HepG2 (cell line): ENCODE measurements around the gene TEX22. TPM values are rescaled to one million over a fixed set of nuclear protein-coding genes. Genes with fewer than 3 reads are reported as not detected.

Experiments used
- CBX2 ChIP-seq, 2 experiments: fragments of 200-600 bp in 1 of 2; sonication (generic); formaldehyde crosslinking in 1 of 2; IDR thresholded peaks; 2 replicates each; pipeline versions ENCODE4 v1.7.0 to v1.8.1; 2018 to 2022; ENCODE audit warnings: low read depth in 2 of 2, low read length in 1 of 2, mild to moderate bottlenecking in 1 of 2, missing genetic modification reagents in 1 of 2
- ETS1 ChIP-seq: sonication (generic); formaldehyde crosslinking; IDR thresholded peaks from 2 replicates; pipeline ENCODE4 v1.4.0; 2020; ENCODE audit warnings: missing genetic modification reagents
- GLMP ChIP-seq: sonication (generic); formaldehyde crosslinking; IDR thresholded peaks from 2 replicates; pipeline ENCODE4 v1.9.0; 2021; ENCODE audit warnings: missing genetic modification reagents, mild to moderate bottlenecking, borderline replicate concordance
- GZF1 ChIP-seq: sonication (generic); formaldehyde crosslinking; IDR thresholded peaks from 2 replicates; pipeline ENCODE4 v1.5.1; 2020; ENCODE audit warnings: mild to moderate bottlenecking, missing genetic modification reagents
- KDM1A ChIP-seq: IDR thresholded peaks from 2 replicates; pipeline ENCODE4 v1.6.1; 2016; ENCODE audit warnings: missing compliant biosample characterization
- KDM4B ChIP-seq: sonication (generic); formaldehyde crosslinking; IDR thresholded peaks from 2 replicates; pipeline ENCODE4 v1.4.0; 2020; ENCODE audit warnings: missing genetic modification reagents
- MIER2 ChIP-seq: IDR thresholded peaks from 2 replicates; pipeline ENCODE4 v1.6.1; 2016; ENCODE audit warnings: missing biosample characterization, missing genetic modification reagents
- PCBP1 ChIP-seq: fragments of 200-400 bp; formaldehyde crosslinking; IDR thresholded peaks from 2 replicates; pipeline ENCODE4 v1.6.1; 2017; ENCODE audit warnings: mild to moderate bottlenecking, low read depth, low read length, borderline replicate concordance
- RBAK ChIP-seq: sonication (generic); formaldehyde crosslinking; IDR thresholded peaks from 2 replicates; pipeline ENCODE4 v1.5.1; 2020; ENCODE audit warnings: mild to moderate bottlenecking, missing genetic modification reagents
- REXO4 ChIP-seq: sonication (generic); formaldehyde crosslinking; IDR thresholded peaks from 2 replicates; pipeline ENCODE4 v1.8.0; 2022; ENCODE audit warnings: missing genetic modification reagents, mild to moderate bottlenecking, borderline replicate concordance
- SNAPC5 ChIP-seq: sonication (generic); formaldehyde crosslinking; IDR thresholded peaks from 2 replicates; pipeline ENCODE4 v1.8.1; 2023; ENCODE audit warnings: mild to moderate bottlenecking, missing genetic modification reagents, borderline replicate concordance
- SRSF9 ChIP-seq: fragments of 200-400 bp; formaldehyde crosslinking; IDR thresholded peaks from 2 replicates; pipeline ENCODE4 v1.6.1; 2018; ENCODE audit warnings: borderline replicate concordance, mild to moderate bottlenecking, low read depth, low read length; ENCODE audit not compliant: insufficient read depth, poor library complexity, severe bottlenecking
- TOE1 ChIP-seq: sonication (generic); formaldehyde crosslinking; IDR thresholded peaks from 2 replicates; pipeline ENCODE4 v1.4.0; 2020; ENCODE audit warnings: mild to moderate bottlenecking, missing genetic modification reagents
- ZNF317 ChIP-seq: sonication (generic); formaldehyde crosslinking; IDR thresholded peaks from 2 replicates; pipeline ENCODE4 v1.5.0; 2020; ENCODE audit warnings: mild to moderate bottlenecking, missing genetic modification reagents
- polyA plus RNA-seq, 8 experiments: library from polyadenylated mRNA; depleted of rRNA in 3 of 8; stranded (reverse) in 7 of 8; unstranded in 1 of 8; fragments of >200 nt; fragmentation: Illumina TruSeq in 4 of 8; extraction: Trizol in 4 of 8; gene quantifications; 2 replicates each; pipeline versions ENCODE4 v1.2.1 to v1.2.3, GENCODE V29; 2011 to 2016; ENCODE audit warnings: low read depth in 4 of 8, missing spikeins in 1 of 8, mixed read lengths in 1 of 8; ENCODE audit not compliant: insufficient read depth in 1 of 8
- total RNA-seq, 5 experiments: library from RNA; depleted of rRNA; stranded (reverse); fragments of >200 nt; fragmentation: Illumina TruSeq; extraction: Trizol; gene quantifications; 2 replicates each; pipeline ENCODE4 v1.2.3, GENCODE V29; 2016; ENCODE audit warnings: low read depth in 1 of 5
- TF ChIP-seq, protein P1 (sequence below): sonication (generic); formaldehyde crosslinking; IDR thresholded peaks from 2 replicates; pipeline ENCODE4 v1.4.0; 2020; ENCODE audit warnings: mild to moderate bottlenecking, missing genetic modification reagents
- TF ChIP-seq, protein P2 (sequence below): sonication (generic); formaldehyde crosslinking; IDR thresholded peaks from 2 replicates; pipeline ENCODE4 v1.4.0; 2020; ENCODE audit warnings: missing genetic modification reagents
- TF ChIP-seq, protein P3 (sequence below): sonication (generic); formaldehyde crosslinking; IDR thresholded peaks from 2 replicates; pipeline ENCODE4 v1.5.1; 2020; ENCODE audit warnings: mild to moderate bottlenecking, missing genetic modification reagents

The TEX22 gene
- total and polyA plus RNA-seq, 2 of the 13 experiments (the other 11 are each of a cell fraction or from before 2014, with no cell fraction given) = 0.07 to 0.27 TPM

DNA sequence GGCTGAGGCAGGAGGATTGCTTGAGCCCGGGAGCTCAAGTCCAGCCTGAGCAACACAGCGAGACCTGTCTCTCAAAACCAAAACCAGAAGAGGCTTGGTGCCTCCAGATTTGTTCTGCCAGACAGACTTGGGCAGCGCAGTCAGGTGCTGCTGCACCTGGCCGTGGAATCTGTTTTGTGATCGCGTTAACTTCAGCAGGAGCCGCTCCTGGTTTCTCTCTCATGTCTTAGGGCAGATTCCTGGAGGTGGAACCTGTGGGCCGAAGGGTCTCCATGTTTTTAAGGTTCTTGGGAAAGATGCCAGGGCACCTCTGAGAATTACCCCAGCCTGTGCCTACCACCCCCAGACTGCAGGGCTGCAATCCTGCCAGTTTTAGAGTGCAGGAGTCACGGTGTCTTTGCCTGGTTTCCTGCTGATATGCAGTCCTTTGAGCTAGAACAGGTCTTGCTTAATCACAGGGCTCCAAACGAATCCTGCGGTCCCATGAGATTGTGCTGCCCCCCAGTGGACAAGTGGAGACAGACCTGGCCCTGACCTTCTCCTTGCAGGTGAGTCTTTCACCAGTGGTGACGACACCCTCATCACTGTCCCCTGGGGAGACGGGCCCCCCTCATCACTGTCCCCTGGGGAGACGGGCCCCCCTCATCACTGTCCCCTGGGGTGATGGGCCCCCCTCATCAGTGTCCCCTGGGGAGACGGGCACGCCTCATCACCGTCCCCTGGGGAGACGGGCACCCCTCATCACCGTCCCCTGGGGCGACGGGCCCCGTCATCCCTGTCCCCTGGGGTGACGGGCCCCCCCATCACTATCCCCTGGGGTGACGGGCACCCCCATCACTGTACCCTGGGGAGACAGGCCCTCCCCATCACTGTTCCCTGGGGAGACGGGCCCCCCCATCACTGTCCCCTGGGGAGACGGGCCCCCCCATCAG is 46.2 kb upstream of the TEX22 start (continued):
- TF ChIP-seq, protein P1, sequence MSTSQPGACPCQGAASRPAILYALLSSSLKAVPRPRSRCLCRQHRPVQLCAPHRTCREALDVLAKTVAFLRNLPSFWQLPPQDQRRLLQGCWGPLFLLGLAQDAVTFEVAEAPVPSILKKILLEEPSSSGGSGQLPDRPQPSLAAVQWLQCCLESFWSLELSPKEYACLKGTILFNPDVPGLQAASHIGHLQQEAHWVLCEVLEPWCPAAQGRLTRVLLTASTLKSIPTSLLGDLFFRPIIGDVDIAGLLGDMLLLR = no peak
- TF ChIP-seq ETS1 (CRISPR knock-in tag) = no peak
- TF ChIP-seq KDM1A (CRISPR knock-in tag) = no peak
- no peak for TF ChIP-seq MIER2 (CRISPR knock-in tag)
- no peak for TF ChIP-seq TOE1 (CRISPR knock-in tag)
- TF ChIP-seq ZNF317 (CRISPR knock-in tag) = no peak
- no peak for TF ChIP-seq REXO4
- no peak for TF ChIP-seq PCBP1
- TF ChIP-seq SNAPC5 (CRISPR knock-in tag) = no peak
- TF ChIP-seq, protein P2, sequence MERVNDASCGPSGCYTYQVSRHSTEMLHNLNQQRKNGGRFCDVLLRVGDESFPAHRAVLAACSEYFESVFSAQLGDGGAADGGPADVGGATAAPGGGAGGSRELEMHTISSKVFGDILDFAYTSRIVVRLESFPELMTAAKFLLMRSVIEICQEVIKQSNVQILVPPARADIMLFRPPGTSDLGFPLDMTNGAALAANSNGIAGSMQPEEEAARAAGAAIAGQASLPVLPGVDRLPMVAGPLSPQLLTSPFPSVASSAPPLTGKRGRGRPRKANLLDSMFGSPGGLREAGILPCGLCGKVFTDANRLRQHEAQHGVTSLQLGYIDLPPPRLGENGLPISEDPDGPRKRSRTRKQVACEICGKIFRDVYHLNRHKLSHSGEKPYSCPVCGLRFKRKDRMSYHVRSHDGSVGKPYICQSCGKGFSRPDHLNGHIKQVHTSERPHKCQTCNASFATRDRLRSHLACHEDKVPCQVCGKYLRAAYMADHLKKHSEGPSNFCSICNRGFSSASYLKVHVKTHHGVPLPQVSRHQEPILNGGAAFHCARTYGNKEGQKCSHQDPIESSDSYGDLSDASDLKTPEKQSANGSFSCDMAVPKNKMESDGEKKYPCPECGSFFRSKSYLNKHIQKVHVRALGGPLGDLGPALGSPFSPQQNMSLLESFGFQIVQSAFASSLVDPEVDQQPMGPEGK = peak; percentile 51; the same call in 1 of the 2 replicates
- TF ChIP-seq GZF1 (CRISPR knock-in tag) = no peak
- TF ChIP-seq RBAK (CRISPR knock-in tag) = no peak
- no peak for TF ChIP-seq GLMP (CRISPR knock-in tag)
- TF ChIP-seq, protein P3, sequence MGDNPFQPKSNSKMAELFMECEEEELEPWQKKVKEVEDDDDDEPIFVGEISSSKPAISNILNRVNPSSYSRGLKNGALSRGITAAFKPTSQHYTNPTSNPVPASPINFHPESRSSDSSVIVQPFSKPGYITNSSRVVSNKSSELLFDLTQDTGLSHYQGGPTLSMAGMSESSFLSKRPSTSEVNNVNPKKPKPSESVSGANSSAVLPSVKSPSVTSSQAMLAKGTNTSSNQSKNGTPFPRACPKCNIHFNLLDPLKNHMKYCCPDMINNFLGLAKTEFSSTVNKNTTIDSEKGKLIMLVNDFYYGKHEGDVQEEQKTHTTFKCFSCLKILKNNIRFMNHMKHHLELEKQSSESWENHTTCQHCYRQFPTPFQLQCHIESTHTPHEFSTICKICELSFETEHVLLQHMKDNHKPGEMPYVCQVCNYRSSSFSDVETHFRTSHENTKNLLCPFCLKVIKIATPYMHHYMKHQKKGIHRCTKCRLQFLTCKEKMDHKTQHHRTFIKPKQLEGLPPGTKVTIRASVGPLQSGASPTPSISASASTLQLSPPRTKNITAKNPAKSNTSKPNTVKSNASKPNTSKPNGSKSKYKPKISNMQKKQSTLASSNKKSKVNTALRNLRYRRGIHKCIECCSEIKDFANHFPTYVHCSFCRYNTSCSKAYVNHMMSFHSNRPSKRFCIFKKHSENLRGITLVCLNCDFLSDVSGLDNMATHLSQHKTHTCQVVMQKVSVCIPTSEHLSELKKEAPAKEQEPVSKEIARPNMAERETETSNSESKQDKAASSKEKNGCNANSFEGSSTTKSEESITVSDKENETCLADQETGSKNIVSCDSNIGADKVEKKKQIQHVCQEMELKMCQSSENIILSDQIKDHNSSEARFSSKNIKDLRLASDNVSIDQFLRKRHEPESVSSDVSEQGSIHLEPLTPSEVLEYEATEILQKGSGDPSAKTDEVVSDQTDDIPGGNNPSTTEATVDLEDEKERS (CRISPR knock-in tag) = no peak
- TF ChIP-seq KDM4B (CRISPR knock-in tag) = no peak
- no peak for TF ChIP-seq CBX2 (IDR thresholded peaks at IDR 0.05; ENCODE audit: low read depth, low read length)
- TF ChIP-seq CBX2 (CRISPR knock-in tag; IDR thresholded peaks at IDR 0.05; ENCODE audit: low read depth) = no peak
- TF ChIP-seq SRSF9 = no peak
